Natural killer cell (primary cell): ENCODE results near the gene IGFLR1. TPM values are rescaled to one million over a fixed set of nuclear protein-coding genes. Genes with fewer than 3 reads are reported as not detected.

Experiments
- ATAC-seq, 3 donors: fragments of 150-1000 bp in 2 of 3; fragments of 200-7000 bp in 1 of 3; cut with Tn5 transposase; 1 replicate in 1 of 3; 2 replicates in 2 of 3; pipeline ENCODE4 v1.10.0; 2021; ENCODE audit warnings: mild to moderate bottlenecking in 2 of 3, moderate library complexity in 2 of 3
- DNase-seq, 2 donors: peaks; one replicate each; pipeline versions ENCODE4 v3.0.0 to v3.0.0-alpha.2; 2013 to 2021; ENCODE audit warnings: mixed read lengths in 1 of 2
- H3K27ac ChIP-seq: one replicate; pipeline ENCODE4 v1.5.1; 2013; ENCODE audit warnings: mild to moderate bottlenecking, low read length
- H3K27me3 ChIP-seq: one replicate; pipeline ENCODE4 v1.6.1; 2013; ENCODE audit warnings: low read length; ENCODE audit not compliant: control insufficient read depth, insufficient read depth
- H3K36me3 ChIP-seq: one replicate; pipeline ENCODE4 v1.6.1; 2013; ENCODE audit warnings: low read length; ENCODE audit not compliant: control insufficient read depth, insufficient read depth
- H3K4me1 ChIP-seq: one replicate; pipeline ENCODE4 v1.6.1; 2013; ENCODE audit warnings: low read length; ENCODE audit not compliant: control insufficient read depth, insufficient read depth
- H3K4me3 ChIP-seq: one replicate; pipeline ENCODE4 v1.5.1; 2013; ENCODE audit warnings: low read length
- H3K9me3 ChIP-seq: one replicate; pipeline ENCODE4 v1.6.1; 2013; ENCODE audit warnings: low read length; ENCODE audit not compliant: control insufficient read depth, insufficient read depth
- H3K27ac Mint-ChIP-seq, 2 donors: one replicate each; pipeline ENCODE4 v1.8.0; 2022; ENCODE audit warnings: mild to moderate bottlenecking in 2 of 2, mixed read lengths in 2 of 2, moderate library complexity in 1 of 2
- H3K27me3 Mint-ChIP-seq, 2 donors: one replicate each; pipeline ENCODE4 v1.8.0; 2022; ENCODE audit warnings: low read depth in 2 of 2, mixed read lengths in 2 of 2
- H3K36me3 Mint-ChIP-seq: one replicate; pipeline ENCODE4 v1.8.0; 2022; ENCODE audit warnings: mixed read lengths
- H3K4me1 Mint-ChIP-seq, 2 donors: one replicate each; pipeline ENCODE4 v1.8.0; 2022; ENCODE audit warnings: mixed read lengths in 2 of 2
- H3K4me3 Mint-ChIP-seq: one replicate; pipeline ENCODE4 v1.8.0; 2022; ENCODE audit warnings: mild to moderate bottlenecking, moderate library complexity, mixed read lengths
- H3K9me3 Mint-ChIP-seq, 2 donors: one replicate each; pipeline ENCODE4 v1.8.0; 2022; ENCODE audit warnings: mixed read lengths in 2 of 2
- WGBS: methylation state at CpG from one replicate; pipeline ENCODE4 v1.1.7; 2013; ENCODE audit warnings: missing lambda C conversion rate; ENCODE audit not compliant: insufficient coverage; 5-methylcytosine and 5-hydroxymethylcytosine counted together
- intact Hi-C: fragments of 100-400 bp; cut with micrococcal nuclease; formaldehyde crosslinking; loops from one replicate; pipeline ENCODE4 v1.14.2; 2022
- total RNA-seq, 4 donors: library from RNA; stranded (reverse); fragments of 120-200 nt in 1 of 4; gene quantifications; one replicate each; pipeline versions ENCODE4 v1.2.3 to v1.2.4, GENCODE V29; 2013 to 2022
- TF ChIP-seq, protein P1 (sequence below): fragments of 200-600 bp; IDR thresholded peaks from one replicate; pipeline ENCODE4 v1.8.0; 2022; ENCODE audit warnings: antibody characterized with exemption

Gene IGFLR1
- total RNA-seq, 3 donors from 2014 or later (not counting 1 experiment from before 2014, with no cell fraction given), result 57.7 to 75.6 (median 69.6) TPM

DNA sequence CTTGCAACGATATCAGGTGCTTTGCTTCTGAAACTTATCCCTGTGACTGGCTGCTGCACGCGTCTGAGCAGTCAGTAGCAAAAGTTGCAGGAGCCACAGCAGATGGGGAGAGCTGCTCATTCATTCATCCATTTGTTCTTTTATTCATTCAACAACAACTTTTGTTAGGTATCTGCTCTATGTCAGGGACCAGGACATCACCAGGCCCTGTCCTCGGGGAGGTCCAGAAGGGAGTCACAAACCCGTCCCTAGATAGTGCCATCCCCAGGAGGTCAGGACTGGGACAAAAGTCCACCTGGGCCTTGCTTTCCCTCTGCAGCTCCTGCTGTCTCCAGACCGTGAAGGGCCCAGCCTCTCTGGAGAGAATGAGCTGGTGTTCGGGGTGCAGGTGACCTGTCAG is 35.7 kb upstream of the IGFLR1 start:
- no peak overlapping the region for H3K27ac ChIP-seq
- ATAC-seq (no peak), DNase-seq (no peak)
- 80% methylated on average over 7 of the region's 7 CpGs for WGBS
- Mint-ChIP-seq H3K27me3 (no peaks in the 10 kb centered on the region), H3K36me3 (no peaks in the 10 kb centered on the region), H3K4me1 (peaks cover 20 to 28% of the 10 kb centered on the region in 2 donors), H3K4me3 (peak overlapping the region; percentile 31), H3K27ac (no peak overlapping the region), H3K9me3 (no peaks in the 10 kb centered on the region)
- no peaks in the 10 kb centered on the region for H3K9me3 ChIP-seq
- peaks cover 5% of the 10 kb centered on the region for H3K36me3 ChIP-seq
- peaks cover 16% of the 10 kb centered on the region for H3K4me1 ChIP-seq
- TF ChIP-seq, protein P1, sequence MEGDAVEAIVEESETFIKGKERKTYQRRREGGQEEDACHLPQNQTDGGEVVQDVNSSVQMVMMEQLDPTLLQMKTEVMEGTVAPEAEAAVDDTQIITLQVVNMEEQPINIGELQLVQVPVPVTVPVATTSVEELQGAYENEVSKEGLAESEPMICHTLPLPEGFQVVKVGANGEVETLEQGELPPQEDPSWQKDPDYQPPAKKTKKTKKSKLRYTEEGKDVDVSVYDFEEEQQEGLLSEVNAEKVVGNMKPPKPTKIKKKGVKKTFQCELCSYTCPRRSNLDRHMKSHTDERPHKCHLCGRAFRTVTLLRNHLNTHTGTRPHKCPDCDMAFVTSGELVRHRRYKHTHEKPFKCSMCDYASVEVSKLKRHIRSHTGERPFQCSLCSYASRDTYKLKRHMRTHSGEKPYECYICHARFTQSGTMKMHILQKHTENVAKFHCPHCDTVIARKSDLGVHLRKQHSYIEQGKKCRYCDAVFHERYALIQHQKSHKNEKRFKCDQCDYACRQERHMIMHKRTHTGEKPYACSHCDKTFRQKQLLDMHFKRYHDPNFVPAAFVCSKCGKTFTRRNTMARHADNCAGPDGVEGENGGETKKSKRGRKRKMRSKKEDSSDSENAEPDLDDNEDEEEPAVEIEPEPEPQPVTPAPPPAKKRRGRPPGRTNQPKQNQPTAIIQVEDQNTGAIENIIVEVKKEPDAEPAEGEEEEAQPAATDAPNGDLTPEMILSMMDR, result no peak
- no peaks in the 10 kb centered on the region for H3K27me3 ChIP-seq
- no peak overlapping the region for H3K4me3 ChIP-seq
- intact Hi-C loops, result no loop called here

DNA sequence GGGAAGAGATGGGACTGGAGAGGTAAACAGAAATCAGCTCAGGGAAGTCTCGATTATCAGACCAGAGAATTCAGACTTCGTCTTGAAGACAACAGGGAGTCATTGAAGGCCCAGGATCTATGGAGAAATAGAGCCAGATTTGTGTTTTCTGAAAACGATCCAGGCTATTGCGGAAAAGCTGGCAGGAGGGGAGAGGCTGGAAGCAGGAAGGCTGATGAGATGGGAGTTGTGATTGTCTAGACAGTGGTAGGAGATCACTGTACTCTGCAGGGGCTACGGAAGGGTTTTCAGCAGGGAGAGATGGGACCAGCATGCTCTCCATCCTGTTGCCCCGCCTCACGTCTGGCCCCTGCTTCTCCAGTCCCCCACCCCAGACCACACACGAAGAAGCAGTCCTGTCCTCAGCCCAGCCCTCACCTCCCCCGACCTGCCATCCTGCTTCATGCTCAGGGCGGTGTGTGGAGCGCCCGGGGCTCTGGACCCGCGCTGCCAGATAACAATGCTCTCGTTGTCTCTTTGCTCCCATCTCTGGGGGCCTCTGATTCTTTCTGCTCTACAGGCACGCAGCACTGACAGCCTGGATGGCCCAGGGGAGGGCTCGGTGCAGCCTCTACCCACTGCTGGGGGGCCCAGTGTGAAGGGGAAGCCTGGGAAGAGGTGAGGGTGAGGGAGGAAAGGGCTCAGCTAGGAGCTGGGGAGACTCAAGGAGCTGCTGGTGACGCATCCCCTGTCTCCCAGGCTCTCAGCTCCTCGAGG is 35.0 kb upstream of the IGFLR1 start:
- DNase-seq (no peak), ATAC-seq (no peak)
- Histone ChIP-seq H3K9me3 (no peaks in the 10 kb centered on the region), H3K36me3 (peaks cover 2% of the 10 kb centered on the region), H3K27me3 (no peaks in the 10 kb centered on the region), H3K4me1 (peaks cover 16% of the 10 kb centered on the region), H3K4me3 (no peak overlapping the region), H3K27ac (no peak overlapping the region)
- Mint-ChIP-seq H3K4me1 (peaks cover 18 to 27% of the 10 kb centered on the region in 2 donors), H3K27ac (no peak overlapping the region), H3K27me3 (no peaks in the 10 kb centered on the region), H3K36me3 (no peaks in the 10 kb centered on the region), H3K9me3 (no peaks in the 10 kb centered on the region), H3K4me3 (peak overlapping the region; percentile 76)
- TF ChIP-seq, protein P1, result no peak
- 89% methylated on average over 19 of the region's 19 CpGs for WGBS
- intact Hi-C loops, result no loop called here

DNA sequence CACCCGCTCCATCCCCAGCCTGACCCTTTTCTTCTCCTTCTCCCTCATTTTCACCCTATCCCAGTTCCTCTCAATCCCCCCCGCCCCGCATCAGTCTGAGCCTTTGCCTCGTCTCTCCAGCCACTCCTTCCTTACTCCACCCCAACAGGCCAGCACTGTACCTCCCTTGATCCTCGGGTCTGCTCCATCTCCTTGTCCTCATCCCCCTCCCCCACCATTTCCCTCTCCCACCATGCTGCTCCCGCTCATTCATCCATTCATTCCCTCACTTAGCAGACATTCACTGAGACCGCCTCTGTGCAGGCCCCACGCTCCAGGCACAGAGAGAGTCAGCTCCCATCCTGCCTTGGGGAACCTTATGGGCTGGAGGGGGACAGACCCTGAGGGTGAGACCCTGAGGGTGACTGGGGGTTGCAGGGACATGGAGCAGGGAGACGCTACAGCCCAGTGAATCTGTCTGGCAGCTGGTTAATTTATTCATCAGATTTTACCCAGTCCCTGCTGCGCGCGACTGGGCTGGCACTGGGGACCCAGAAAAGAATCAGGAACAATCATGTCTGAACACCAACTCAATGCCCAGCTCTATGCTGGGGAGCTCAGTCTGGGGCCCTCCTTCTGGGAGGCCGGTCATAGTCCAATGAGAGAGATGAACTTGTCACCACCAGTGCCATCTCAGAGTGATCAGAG is 34.0 kb upstream of the IGFLR1 start:
- Mint-ChIP-seq H3K36me3 (no peaks in the 10 kb centered on the region), H3K27me3 (no peaks in the 10 kb centered on the region), H3K27ac (peak overlapping the region in 1 of 2 donors; percentile 72), H3K4me1 (peaks cover 18 to 27% of the 10 kb centered on the region in 2 donors), H3K9me3 (no peaks in the 10 kb centered on the region), H3K4me3 (peak overlapping the region; percentile 76)
- intact Hi-C loops, result no loop called here
- WGBS, result 71% methylated on average over 13 of the region's 13 CpGs
- H3K4me3 ChIP-seq, result peak overlapping the region; percentile 58
- TF ChIP-seq, protein P1, result no peak
- peaks cover 16% of the 10 kb centered on the region for H3K4me1 ChIP-seq
- no peaks in the 10 kb centered on the region for H3K27me3 ChIP-seq
- no peak for ATAC-seq
- no peak overlapping the region for H3K27ac ChIP-seq
- no peak for DNase-seq
- no peaks in the 10 kb centered on the region for H3K9me3 ChIP-seq
- H3K36me3 ChIP-seq, result peaks cover 2% of the 10 kb centered on the region
